G401.6 (cell line): ENCODE results near the gene POLR1G.
A peak's percentile ranks its signal among the peaks of the same experiment; 100 is the strongest.

ENCODE experiments used
- FAIRE-seq: peaks from 2 replicates; lab custom pipeline; 2012; peaks lifted over from hg19 to GRCh38; lab: Jason Lieb, UNC

POLR1G gene, protein sequence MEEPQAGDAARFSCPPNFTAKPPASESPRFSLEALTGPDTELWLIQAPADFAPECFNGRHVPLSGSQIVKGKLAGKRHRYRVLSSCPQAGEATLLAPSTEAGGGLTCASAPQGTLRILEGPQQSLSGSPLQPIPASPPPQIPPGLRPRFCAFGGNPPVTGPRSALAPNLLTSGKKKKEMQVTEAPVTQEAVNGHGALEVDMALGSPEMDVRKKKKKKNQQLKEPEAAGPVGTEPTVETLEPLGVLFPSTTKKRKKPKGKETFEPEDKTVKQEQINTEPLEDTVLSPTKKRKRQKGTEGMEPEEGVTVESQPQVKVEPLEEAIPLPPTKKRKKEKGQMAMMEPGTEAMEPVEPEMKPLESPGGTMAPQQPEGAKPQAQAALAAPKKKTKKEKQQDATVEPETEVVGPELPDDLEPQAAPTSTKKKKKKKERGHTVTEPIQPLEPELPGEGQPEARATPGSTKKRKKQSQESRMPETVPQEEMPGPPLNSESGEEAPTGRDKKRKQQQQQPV

GRCh38 chr19:45406226-45407090, at the start of gene POLR1G:
Gene POLR1G, plus strand, starts transcription at chr19:45406644. Its CDS starts 53 bp downstream, at chr19:45406697.
- FAIRE-seq, result peak; percentile 84

GRCh38 chr19:45356760-45357444, 49.5 kb upstream of the POLR1G start:
- FAIRE-seq, result no peak

- FAIRE-seq, result no peak
Measured at GRCh38 chr19:45357445-45357783, 49.0 kb upstream of the POLR1G start.

DNA sequence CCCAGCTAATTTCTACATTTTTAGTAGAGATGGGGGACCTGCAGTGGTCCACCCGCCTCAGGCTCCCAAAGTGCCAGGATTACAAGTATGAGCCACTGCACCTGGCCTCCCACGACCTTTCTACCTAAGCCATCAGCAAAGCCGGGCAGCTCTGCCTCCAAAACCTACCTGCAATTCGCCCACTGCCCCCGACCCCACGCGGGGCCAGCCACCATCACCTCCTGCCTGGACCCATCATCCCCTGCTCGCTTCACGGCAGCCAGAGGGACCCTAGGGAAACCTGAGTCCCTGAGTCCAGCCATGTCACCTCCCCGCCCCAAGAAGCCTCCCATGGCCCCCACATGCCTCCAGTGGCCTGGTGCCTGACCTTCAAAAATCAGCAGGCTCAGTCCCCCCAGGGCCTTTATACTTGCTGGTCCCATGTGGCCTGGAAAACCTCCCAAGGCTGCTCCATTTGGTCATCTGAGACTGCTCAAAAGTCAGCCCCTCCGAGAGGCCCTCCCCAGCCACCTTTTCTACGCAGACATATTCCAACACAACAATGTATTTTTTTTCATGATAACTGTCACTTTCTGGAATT, 48.1 kb upstream of the POLR1G start:
- FAIRE-seq, result no peak

GRCh38 chr19:45361608-45362007, 44.8 kb upstream of the POLR1G start:
- FAIRE-seq, result no peak

- FAIRE-seq, result no peak
Measured at GRCh38 chr19:45362291-45362690, 44.2 kb upstream of the POLR1G start.

GRCh38 chr19:45363861-45364459, 42.5 kb upstream of the POLR1G start:
- no peak for FAIRE-seq

DNA sequence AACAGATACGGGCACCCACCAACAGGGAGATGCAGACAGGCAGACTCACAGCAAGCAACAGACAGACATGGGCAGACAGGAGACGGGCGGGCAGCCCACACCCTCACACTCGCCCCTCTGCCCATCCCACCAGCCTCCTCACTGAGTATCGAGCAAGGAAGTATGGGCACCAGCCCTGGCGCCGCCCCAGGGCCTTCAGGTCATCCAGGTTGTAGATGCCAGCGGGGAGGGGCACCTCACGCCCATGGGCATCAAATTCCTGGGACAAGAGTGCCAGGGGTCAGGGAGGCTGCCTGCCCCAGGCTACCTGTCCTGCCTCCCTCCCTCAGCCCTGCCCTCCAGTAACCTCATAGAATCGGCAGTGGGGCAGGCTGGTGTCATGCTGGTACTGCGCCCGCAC, 41.7 kb upstream of the POLR1G start:
- no peak for FAIRE-seq

- FAIRE-seq, result no peak
Measured at GRCh38 chr19:45368127-45368526, 38.3 kb upstream of the POLR1G start.

DNA sequence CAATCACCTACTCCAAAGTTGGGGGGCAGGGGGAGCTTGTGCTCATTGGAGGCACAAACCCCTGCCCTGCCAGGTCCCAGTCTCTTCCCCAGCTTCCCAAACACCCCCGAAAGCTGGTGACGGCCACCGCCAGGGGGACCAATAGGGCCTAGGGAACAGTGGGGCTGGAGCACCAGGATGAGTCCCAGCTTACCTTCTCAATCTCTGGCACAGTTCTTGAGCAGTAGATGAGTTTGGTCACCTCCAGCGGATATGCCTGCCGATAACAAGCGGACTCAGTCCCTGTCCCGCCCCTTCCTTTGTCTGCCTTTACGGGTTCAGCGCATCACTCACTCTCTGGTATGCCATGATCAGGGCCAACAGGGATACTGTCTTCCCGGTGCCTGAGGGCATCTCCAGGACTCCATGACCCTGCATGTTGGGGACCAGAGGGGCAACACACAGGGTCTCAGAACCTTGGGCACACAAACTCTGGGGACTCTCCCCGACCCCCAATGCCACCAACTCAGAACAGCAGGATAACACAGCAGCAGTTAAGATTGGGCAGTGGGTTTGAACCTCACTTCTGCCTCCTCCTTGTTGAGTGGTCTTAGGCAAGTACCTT, 37.6 kb upstream of the POLR1G start:
- no peak for FAIRE-seq

- FAIRE-seq, result peak; percentile 97
Measured at GRCh38 chr19:45370410-45371204, 35.8 kb upstream of the POLR1G start, which contains the start of gene ERCC2. Gene ERCC2, minus strand, starts transcription at chr19:45370573. Its CDS starts 33 bp downstream, at chr19:45370540.

DNA sequence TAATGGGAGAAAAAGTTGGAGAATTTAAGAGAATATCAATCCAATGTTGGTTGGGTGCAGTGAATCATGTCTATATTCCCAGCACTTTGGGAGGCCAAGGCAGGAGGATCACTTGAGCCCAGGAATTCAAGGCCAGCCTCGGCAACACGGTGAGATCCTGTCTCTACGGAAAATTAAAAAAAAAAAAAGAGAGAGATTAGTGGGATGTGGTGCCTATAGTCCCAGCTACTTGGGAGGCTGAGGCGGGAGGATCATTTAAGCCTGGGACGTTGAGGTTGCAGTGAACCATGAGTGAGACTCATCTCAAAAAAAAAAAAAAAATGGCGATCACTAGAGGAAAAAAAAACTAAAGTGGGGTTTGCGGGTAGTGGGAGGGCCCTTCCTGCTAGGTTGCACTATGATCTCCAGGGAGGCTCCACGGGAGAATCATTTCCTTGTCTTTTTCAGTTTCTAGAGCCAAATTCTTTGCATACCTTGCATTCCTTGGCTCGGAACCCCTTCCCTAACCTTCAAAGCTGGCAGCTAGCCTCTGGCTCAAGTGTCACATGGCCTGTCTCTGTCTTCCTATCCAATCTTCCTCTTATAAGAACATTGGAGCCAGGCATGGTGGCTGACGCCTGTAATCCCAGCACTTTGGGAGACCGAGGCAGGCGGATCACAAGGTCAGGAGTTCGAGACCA, 30.3 kb upstream of the POLR1G start:
- no peak for FAIRE-seq

GRCh38 chr19:45380107-45380506, 26.3 kb upstream of the POLR1G start:
- no peak for FAIRE-seq

- no peak for FAIRE-seq
Measured at GRCh38 chr19:45382426-45382825, 24.0 kb upstream of the POLR1G start.

GRCh38 chr19:45385392-45386221, 20.8 kb upstream of the POLR1G start:
- no peak for FAIRE-seq

GRCh38 chr19:45391346-45391745, 15.1 kb upstream of the POLR1G start:
- peak; percentile 84 for FAIRE-seq

- no peak for FAIRE-seq
Measured at GRCh38 chr19:45391871-45392665, 14.4 kb upstream of the POLR1G start.
